Stimulated activated CD8-positive, alpha-beta memory T cell treated with anti-CD3 and anti-CD28 coated beads, Interleukin-2, amount 100 ng/mL, for 1 hour (primary cell): ENCODE data around the gene GATB.
"Not testable (repeated sequence)": the region's sequence is repeated elsewhere in the genome, so short reads cannot be mapped to it uniquely, and the experiment has no call there.

Experiments
- DNase-seq, 2 donors: peaks; one replicate each; pipeline ENCODE4 v3.0.0-alpha.2; 2020; ENCODE audit warnings: low read depth in 2 of 2

The GATB gene

GRCh38 chr4:151731670-151732069 lies 29.1 kb downstream of the GATB start:
- not testable (repeated sequence) for DNase-seq

- no peak for DNase-seq
Measured at GRCh38 chr4:151729731-151730559, 30.9 kb downstream of the GATB start.

GRCh38 chr4:151728679-151729078 lies 32.1 kb downstream of the GATB start:
- no peak for DNase-seq

GRCh38 chr4:151728006-151728405 lies 32.8 kb downstream of the GATB start:
- DNase-seq = no peak

GRCh38 chr4:151727365-151727764 lies 33.4 kb downstream of the GATB start:
- DNase-seq = no peak

GRCh38 chr4:151725087-151725486 lies 35.7 kb downstream of the GATB start:
- no peak for DNase-seq

GRCh38 chr4:151721916-151722315 lies 38.9 kb downstream of the GATB start:
- no peak for DNase-seq

- DNase-seq = no peak
Measured at GRCh38 chr4:151721466-151721865, 39.3 kb downstream of the GATB start.

- no peak for DNase-seq
Measured at GRCh38 chr4:151719956-151720334, 40.9 kb downstream of the GATB start.

- DNase-seq = no peak
Measured at GRCh38 chr4:151718984-151719955, 41.5 kb downstream of the GATB start.

GRCh38 chr4:151717909-151718628 lies 42.7 kb downstream of the GATB start:
- DNase-seq = no peak

- DNase-seq = no peak
Measured at GRCh38 chr4:151717314-151717713, 43.5 kb downstream of the GATB start.

GRCh38 chr4:151716324-151716723 lies 44.5 kb downstream of the GATB start:
- no peak for DNase-seq

GRCh38 chr4:151715881-151716280 lies 44.9 kb downstream of the GATB start:
- no peak for DNase-seq

GRCh38 chr4:151712777-151713176 lies 48.0 kb downstream of the GATB start:
- DNase-seq = no peak

- no peak for DNase-seq
Measured at GRCh38 chr4:151711646-151712045, 49.2 kb downstream of the GATB start.

- DNase-seq = no peak
Measured at GRCh38 chr4:151709587-151709986, 51.2 kb downstream of the GATB start.

GRCh38 chr4:151709071-151709470 lies 51.7 kb downstream of the GATB start:
- DNase-seq = no peak

GRCh38 chr4:151708100-151708499 lies 52.7 kb downstream of the GATB start:
- DNase-seq = no peak

- DNase-seq = no peak
Measured at GRCh38 chr4:151703401-151703800, 57.4 kb downstream of the GATB start.

GRCh38 chr4:151702256-151702655 lies 58.6 kb downstream of the GATB start:
- no peak for DNase-seq
